Neutrophil (primary cell): ENCODE data around the gene PRRC2C.

Source experiments
- H3K27ac ChIP-seq: fragments of 200-600 bp; sonication (generic); 2 replicates; pipeline ENCODE4 v1.5.1; 2016; ENCODE audit warnings: mild to moderate bottlenecking, moderate library complexity
- H3K27me3 ChIP-seq: fragments of 200-600 bp; sonication (generic); 2 replicates; pipeline ENCODE4 v1.6.0; 2016; ENCODE audit warnings: mild to moderate bottlenecking
- H3K36me3 ChIP-seq: fragments of 200-600 bp; sonication (generic); 2 replicates; pipeline ENCODE4 v1.5.1; 2017
- H3K4me1 ChIP-seq, 2 experiments: fragments of 200-600 bp in 1 of 2; sonication (generic) in 1 of 2; 1 replicate in 1 of 2; 2 replicates in 1 of 2; pipeline versions ENCODE4 v1.5.1 to v1.6.1; 2013 to 2016; ENCODE audit warnings: low read depth in 1 of 2, low read length in 1 of 2, mild to moderate bottlenecking in 1 of 2, moderate library complexity in 1 of 2; ENCODE audit not compliant: control insufficient read depth in 1 of 2, insufficient read depth in 1 of 2
- H3K4me3 ChIP-seq, 2 experiments: fragments of 200-600 bp in 1 of 2; sonication (generic) in 1 of 2; 1 replicate in 1 of 2; 2 replicates in 1 of 2; pipeline ENCODE4 v1.5.1; 2013 to 2016; ENCODE audit warnings: low read depth in 1 of 2, low read length in 1 of 2, mild to moderate bottlenecking in 1 of 2, moderate library complexity in 1 of 2
- H3K9me3 ChIP-seq: fragments of 200-600 bp; sonication (generic); 2 replicates; pipeline ENCODE4 v1.5.1; 2016
- TF ChIP-seq, protein P1 (sequence below): fragments of 200-600 bp; sonication (generic); IDR thresholded peaks from 2 replicates; pipeline ENCODE4 v1.5.1; 2016; ENCODE audit warnings: antibody characterized with exemption

Gene PRRC2C

DNA sequence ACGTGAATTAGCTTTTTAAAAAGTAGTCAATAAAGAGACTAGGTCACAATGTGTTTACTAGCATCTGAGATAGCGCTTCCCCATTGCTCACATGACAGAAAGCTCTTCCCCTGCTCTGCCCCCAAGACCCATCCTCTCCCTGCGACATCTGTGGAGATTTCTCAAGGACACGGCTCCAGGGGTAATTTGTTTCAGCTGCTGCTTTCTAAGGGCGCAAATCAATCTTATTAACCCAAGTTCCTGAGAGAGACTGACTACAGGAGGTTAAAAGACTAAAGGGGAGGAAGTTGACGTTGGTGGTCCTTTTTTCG lies 136.8 kb downstream of the PRRC2C start, which contains the start of gene MYOCOS:
Gene MYOCOS, plus strand, starts transcription at position 92 of the 311 bp plus-strand sequence. CDS start 1,641 bp downstream, outside the sequence.
- Histone ChIP-seq H3K27me3 (no peaks in the 10 kb centered on the region), H3K4me1 (no peaks in the 10 kb centered on the region), H3K27ac (no peak within 1 kb of the TSS), H3K36me3 (no peaks in the 10 kb centered on the region), H3K4me3 (no peak within 1 kb of the TSS), H3K9me3 (no peaks in the 10 kb centered on the region)
- TF ChIP-seq, protein P1, sequence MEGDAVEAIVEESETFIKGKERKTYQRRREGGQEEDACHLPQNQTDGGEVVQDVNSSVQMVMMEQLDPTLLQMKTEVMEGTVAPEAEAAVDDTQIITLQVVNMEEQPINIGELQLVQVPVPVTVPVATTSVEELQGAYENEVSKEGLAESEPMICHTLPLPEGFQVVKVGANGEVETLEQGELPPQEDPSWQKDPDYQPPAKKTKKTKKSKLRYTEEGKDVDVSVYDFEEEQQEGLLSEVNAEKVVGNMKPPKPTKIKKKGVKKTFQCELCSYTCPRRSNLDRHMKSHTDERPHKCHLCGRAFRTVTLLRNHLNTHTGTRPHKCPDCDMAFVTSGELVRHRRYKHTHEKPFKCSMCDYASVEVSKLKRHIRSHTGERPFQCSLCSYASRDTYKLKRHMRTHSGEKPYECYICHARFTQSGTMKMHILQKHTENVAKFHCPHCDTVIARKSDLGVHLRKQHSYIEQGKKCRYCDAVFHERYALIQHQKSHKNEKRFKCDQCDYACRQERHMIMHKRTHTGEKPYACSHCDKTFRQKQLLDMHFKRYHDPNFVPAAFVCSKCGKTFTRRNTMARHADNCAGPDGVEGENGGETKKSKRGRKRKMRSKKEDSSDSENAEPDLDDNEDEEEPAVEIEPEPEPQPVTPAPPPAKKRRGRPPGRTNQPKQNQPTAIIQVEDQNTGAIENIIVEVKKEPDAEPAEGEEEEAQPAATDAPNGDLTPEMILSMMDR: no peak

DNA sequence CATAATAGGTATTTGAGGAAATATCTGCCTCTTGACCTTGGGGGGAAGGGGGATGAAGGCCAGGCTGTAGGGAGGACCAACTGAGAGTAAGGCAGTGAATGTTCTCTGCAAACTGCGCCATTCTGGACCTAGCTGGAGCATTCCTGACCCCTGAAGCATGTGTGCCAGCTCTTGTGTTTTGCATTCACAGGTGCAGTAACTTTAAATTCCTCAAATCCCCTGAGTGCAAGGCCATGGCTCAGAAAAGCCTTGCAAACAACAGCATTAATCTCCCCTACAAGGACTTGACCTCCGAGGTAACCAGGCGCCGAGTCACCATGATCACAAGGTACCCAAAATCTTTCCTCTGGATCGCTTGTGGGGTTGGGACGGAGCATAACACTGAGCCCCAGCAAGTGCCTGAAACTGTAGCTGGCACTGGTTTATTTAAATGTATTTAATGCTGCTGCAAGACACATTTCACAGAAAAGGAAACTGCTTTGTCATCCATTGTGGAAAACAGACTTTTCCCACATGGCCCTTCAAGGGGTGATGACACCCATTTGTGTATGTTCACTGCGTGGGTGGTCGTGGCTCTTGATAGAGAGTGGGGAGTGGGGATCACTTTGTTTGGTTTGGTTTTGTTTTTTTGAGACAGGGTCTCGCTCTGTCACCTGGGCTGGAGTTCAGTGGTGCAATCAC lies 138.5 kb downstream of the PRRC2C start:
- H3K27me3 ChIP-seq: no peaks in the 10 kb centered on the region
- H3K27ac ChIP-seq: no peak overlapping the region
- no peaks in the 10 kb centered on the region for H3K9me3 ChIP-seq
- H3K4me1 ChIP-seq: no peaks in the 10 kb centered on the region
- no peaks in the 10 kb centered on the region for H3K36me3 ChIP-seq
- TF ChIP-seq, protein P1: no peak
- no peak overlapping the region for H3K4me3 ChIP-seq

DNA sequence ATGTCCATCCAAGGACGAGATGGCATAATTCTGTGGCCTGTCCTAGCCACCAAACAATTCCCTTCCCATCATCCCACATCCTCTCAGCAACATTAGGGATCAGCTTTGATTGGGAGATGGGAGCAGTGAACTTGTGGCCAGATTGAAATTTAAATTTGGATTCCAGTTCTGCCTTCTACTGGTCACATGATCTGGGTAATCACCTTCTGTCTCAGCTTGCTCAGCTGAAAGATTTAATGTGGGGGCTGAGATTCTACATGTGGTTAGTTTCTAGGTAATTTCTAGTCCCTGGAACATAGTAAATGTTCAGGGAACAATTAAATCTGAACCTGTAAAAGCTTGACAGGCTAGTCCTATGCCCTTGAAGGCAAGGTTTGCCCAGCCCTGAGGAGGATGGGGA lies 139.9 kb downstream of the PRRC2C start:
- TF ChIP-seq, protein P1: no peak
- Histone ChIP-seq H3K27ac (no peak overlapping the region), H3K4me3 (no peak overlapping the region), H3K36me3 (no peaks in the 10 kb centered on the region), H3K4me1 (no peaks in the 10 kb centered on the region), H3K27me3 (no peaks in the 10 kb centered on the region), H3K9me3 (no peaks in the 10 kb centered on the region)

DNA sequence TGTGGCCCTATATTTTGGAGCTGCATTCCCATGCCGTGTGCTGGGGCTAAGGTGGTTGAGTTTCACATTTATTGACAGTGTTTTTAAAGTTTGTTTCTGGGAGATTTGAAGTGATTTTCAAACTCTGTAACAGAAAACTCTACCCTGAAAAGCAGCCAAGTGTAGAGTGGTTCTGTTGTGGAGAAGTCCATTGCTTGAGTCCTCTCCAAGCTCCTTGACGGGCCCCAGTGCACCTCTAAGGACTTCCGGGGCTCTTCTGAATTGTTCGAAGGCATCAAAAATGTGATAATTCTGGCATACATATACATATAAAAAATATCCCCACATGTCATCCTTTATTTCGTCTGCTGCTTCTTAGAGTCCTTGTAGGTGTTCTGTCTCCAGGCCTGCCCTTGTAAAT lies 141.7 kb downstream of the PRRC2C start:
- no peak overlapping the region for H3K27ac ChIP-seq
- H3K27me3 ChIP-seq: no peaks in the 10 kb centered on the region
- H3K4me1 ChIP-seq: no peaks in the 10 kb centered on the region
- no peaks in the 10 kb centered on the region for H3K36me3 ChIP-seq
- H3K4me3 ChIP-seq: no peak overlapping the region
- H3K9me3 ChIP-seq: no peaks in the 10 kb centered on the region
- TF ChIP-seq, protein P1: no peak

DNA sequence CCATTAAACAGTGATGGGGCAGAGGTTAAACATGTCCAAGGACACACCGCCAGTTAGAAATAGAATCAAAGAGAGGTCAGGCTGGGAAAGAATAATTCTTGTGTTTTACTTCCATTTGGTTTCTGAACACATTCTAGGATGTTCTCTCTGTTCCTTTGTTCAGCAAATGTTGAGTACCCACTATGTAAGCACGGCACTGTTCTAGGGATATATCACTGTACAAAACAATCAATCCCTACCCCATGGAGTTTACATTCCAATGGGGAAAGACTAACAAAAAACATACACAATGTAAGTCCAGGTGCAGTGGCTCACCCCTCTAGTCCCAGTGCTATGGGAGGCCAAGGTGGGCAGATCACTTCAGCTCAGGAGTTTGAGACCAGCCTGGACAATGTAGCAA lies 142.9 kb downstream of the PRRC2C start:
- Histone ChIP-seq H3K4me3 (no peak overlapping the region), H3K9me3 (no peaks in the 10 kb centered on the region), H3K4me1 (no peaks in the 10 kb centered on the region), H3K27me3 (no peaks in the 10 kb centered on the region), H3K27ac (no peak overlapping the region), H3K36me3 (no peaks in the 10 kb centered on the region)
- TF ChIP-seq, protein P1: no peak
